Stimulated activated effector memory CD8-positive, alpha-beta T cell treated with anti-CD3 and anti-CD28 coated beads, Interleukin-12 subunit alpha, Interleukin-12 subunit beta, amount 100 ng/mL, for 72 hours (primary cell): Measurements from ENCODE around the gene KDM4B.

ENCODE experiments used
- ATAC-seq: fragments of 150-1000 bp; cut with Tn5 transposase; 2 replicates; pipeline ENCODE4 v1.10.0; 2021
- DNase-seq, 2 donors: peaks; one replicate each; pipeline ENCODE4 v3.0.0; 2021 to 2022; ENCODE audit warnings: low spot score in 2 of 2
- H3K27ac Mint-ChIP-seq: one replicate; pipeline ENCODE4 v1.8.0; 2022; ENCODE audit warnings: mild to moderate bottlenecking, mixed read lengths
- H3K36me3 Mint-ChIP-seq: one replicate; pipeline ENCODE4 v1.8.0; 2022; ENCODE audit warnings: mild to moderate bottlenecking, mixed read lengths
- H3K4me1 Mint-ChIP-seq: one replicate; pipeline ENCODE4 v1.8.0; 2022; ENCODE audit warnings: mixed read lengths
- H3K4me3 Mint-ChIP-seq: one replicate; pipeline ENCODE4 v1.8.0; 2022; ENCODE audit warnings: mild to moderate bottlenecking, mixed read lengths
- H3K9me3 Mint-ChIP-seq: one replicate; pipeline ENCODE4 v1.8.0; 2022; ENCODE audit warnings: mixed read lengths

The KDM4B gene

DNA sequence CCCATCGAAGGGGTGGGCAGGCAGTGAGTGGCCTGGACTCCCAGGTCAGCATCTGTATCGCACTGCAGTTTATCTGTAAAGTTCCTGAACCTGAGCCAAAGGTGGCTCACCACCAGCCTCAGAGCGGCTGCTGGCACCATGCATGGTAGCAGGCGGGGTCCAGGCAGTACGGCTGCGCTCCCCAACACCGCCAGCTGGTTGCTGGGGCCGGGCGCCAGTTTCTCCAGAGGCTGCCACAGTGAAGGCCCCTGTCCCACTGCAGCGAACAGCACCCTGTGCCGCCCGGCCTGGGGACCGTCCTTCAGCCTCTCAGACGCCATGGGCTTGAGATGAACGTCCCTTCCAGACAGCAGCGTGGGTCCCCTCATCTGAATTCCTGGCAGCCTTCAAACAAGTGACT is 109.8 kb downstream of the KDM4B start:
- ATAC-seq (no peak), DNase-seq (no peak)
- Mint-ChIP-seq H3K36me3 (peaks cover 38% of the 10 kb centered on the region), H3K9me3 (no peaks in the 10 kb centered on the region), H3K4me3 (no peak overlapping the region), H3K27ac (no peak overlapping the region), H3K4me1 (peaks cover 25% of the 10 kb centered on the region)

DNA sequence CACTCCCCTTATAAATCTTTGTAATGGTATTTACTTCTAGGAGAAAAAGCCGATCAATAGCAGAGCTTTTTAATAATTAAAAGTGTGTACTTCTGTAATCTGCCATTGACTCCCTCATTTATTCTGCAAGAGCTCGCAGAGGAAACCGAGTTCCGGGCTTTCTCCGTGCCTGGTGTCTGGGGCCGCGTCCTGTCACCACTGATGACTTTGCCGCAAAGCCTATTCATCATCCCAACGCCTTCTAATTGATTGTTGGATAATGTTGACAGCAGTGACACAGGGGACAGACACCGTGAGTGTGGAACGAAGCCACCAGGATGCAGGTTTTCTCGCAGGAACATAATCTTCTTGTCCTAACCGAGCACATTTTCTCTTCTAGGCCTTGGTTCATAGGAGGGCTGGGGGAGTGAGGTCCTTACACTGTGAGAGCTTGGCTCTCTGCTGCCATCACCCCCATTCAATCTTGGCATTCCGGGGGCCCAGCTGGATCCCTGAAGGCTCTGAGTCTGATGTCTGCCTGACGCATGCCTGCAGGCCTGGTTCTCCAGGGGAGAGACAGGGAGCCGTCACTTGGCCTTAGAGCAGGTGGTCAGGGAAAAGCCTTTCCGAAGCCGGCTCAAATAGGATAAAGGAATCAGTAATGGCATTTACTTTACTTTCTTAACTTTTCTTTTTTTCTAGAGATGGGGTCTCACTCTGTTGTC is 110.3 kb downstream of the KDM4B start:
- DNase-seq (no peak), ATAC-seq (no peak)
- H3K27ac Mint-ChIP-seq, result no peak overlapping the region
- H3K9me3 Mint-ChIP-seq, result no peaks in the 10 kb centered on the region
- peaks cover 20% of the 10 kb centered on the region for H3K4me1 Mint-ChIP-seq
- no peak overlapping the region for H3K4me3 Mint-ChIP-seq
- H3K36me3 Mint-ChIP-seq, result peaks cover 33% of the 10 kb centered on the region

DNA sequence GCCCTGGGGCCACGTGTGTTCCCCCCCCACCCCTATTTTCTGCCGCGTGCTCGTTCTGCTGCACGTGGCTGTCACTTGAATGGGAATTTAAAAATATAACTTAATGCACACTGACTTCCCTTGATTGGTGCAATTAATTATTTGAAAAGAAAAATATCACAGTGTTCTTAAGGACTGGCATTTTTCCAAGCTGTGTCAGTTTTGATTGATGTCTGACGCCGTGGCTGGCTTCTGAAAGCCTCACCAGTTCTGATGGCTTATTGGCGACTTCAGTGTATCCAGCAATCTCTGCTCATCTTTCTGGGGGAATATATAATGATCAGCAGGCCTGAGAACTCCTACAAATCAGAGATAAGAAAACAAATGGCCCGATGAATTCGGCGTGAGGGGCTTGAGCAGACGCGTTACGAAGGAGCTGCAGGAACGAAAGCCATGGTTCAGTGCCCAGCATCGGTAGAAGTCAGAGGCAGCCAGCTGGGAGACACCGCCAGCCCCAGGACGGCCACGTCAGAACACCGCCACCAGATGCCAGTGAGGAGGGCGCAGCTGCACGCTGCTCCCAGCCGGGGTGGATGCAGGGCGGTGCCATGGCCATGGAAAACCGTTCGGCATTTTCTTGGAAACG is 111.2 kb downstream of the KDM4B start:
- H3K4me3 Mint-ChIP-seq, result no peak overlapping the region
- no peak for DNase-seq

DNA sequence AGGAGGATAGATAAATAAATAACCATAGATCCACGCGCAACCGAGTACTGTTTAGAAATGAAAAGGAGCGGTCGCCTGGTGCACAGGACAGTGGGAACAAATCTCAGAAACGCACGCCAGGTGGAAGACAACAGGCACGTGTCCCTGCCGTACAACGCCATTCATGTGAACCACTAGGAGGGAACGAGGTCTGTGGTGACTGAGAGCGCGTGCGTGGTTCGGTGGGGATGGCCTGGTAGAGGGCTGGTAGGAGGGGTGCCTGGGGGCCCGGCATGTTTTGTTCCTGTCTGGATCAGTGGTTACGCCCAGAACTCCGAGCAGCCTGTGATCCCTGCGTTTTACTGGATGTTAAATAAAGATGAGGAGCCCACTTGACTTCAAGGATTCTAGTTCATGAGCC is 111.9 kb downstream of the KDM4B start:
- Mint-ChIP-seq H3K27ac (peak overlapping the region; percentile 38), H3K36me3 (peaks cover 41% of the 10 kb centered on the region), H3K4me1 (peaks cover 5% of the 10 kb centered on the region), H3K4me3 (no peak overlapping the region), H3K9me3 (no peaks in the 10 kb centered on the region)
- no peak for DNase-seq
- no peak for ATAC-seq

More for the DNA sequence above, 111.2 kb downstream of the KDM4B start:
- H3K9me3 Mint-ChIP-seq, result no peaks in the 10 kb centered on the region
- peak overlapping the region; percentile 38 for H3K27ac Mint-ChIP-seq
- peaks cover 38% of the 10 kb centered on the region for H3K36me3 Mint-ChIP-seq
- peaks cover 10% of the 10 kb centered on the region for H3K4me1 Mint-ChIP-seq
- no peak for ATAC-seq

DNA sequence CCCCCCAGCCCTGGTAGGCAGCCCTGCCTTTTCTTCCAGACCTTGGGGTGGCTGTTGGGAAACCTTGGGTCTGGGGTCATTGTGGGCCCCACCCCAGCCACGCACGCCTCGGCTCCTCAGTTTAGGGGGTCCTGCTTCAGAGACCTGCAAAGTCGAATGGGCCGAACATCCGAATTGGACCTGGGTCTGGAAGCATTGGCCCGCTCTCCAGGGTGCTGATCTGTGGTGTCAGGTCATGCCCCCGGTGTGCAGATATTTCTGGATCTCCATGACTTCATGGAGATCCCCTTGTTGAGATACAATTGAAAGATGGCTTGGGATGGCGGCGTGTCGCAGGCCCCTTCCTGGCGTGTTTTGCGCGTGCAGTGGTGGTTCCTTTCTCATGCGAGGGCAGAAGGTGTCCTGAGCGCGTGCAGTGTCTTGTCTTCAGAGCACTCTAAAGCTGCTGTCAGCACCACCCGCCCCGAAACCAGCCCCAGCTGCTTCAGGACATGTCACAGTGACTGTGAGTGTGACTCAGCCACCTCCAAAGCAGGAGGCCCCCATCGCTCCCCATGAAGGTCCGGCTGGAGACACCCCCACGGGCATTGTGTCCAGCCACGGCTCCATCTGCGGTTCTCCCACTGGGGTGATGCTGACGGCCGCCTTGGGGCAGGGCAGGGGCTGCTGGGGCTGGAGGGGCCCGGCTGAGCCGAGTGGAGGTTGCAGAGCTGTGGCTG is 112.7 kb downstream of the KDM4B start:
- ATAC-seq, result no peak
- Mint-ChIP-seq H3K4me3 (no peak overlapping the region), H3K9me3 (no peaks in the 10 kb centered on the region), H3K36me3 (peaks cover 41% of the 10 kb centered on the region), H3K4me1 (peaks cover 2% of the 10 kb centered on the region), H3K27ac (no peak overlapping the region)
- no peak for DNase-seq

DNA sequence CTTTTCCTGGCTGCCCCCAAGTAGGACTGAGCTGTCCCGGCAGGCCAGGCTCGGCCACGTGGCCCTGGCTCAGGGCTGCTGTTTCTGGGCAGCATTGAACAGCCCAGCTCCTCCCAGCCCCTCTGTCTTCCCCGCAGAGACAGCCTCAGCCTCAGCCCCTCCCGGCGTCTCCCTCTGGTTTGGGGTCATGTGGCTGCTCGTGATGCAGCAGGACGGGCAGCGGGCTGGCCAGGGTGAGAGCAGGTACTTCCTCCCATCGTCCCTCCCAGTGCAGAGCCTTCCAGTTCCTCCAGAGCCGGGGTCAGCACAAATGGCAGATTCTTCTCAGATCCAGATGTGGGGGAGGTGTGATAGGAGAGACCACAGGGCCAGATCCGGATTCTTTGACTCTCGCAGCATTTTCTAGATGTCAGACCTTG is 114.6 kb downstream of the KDM4B start:
- H3K27ac Mint-ChIP-seq, result no peak overlapping the region
- ATAC-seq (no peak), DNase-seq (no peak)
- H3K4me3 Mint-ChIP-seq, result no peak overlapping the region
- H3K4me1 Mint-ChIP-seq, result no peaks in the 10 kb centered on the region
- H3K36me3 Mint-ChIP-seq, result peaks cover 50% of the 10 kb centered on the region
- no peaks in the 10 kb centered on the region for H3K9me3 Mint-ChIP-seq

DNA sequence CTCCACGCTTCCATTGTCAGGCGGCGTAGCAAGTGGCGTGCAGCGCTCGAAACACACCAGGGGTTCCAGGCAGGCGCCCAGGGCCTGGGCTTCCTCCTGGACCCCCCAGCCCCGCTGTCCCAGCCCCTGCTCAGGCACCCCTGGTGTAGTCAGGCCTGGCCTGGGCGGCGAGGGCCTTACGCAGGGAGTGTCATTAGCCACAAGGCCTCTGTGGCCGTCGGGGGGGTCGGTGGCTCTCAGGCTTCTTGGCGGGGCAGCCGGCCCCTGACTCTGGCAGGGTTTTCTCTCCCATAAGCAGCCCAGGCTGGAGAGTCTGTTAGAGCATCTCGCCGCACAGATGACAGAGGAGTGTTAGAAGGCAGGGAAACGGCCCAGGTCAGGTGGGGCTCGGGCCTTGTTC is 116.7 kb downstream of the KDM4B start:
- peaks cover 33% of the 10 kb centered on the region for H3K36me3 Mint-ChIP-seq
- no peak for DNase-seq
- no peaks in the 10 kb centered on the region for H3K4me1 Mint-ChIP-seq
- no peak for ATAC-seq
- H3K9me3 Mint-ChIP-seq, result no peaks in the 10 kb centered on the region
- no peak overlapping the region for H3K27ac Mint-ChIP-seq
- H3K4me3 Mint-ChIP-seq, result no peak overlapping the region

DNA sequence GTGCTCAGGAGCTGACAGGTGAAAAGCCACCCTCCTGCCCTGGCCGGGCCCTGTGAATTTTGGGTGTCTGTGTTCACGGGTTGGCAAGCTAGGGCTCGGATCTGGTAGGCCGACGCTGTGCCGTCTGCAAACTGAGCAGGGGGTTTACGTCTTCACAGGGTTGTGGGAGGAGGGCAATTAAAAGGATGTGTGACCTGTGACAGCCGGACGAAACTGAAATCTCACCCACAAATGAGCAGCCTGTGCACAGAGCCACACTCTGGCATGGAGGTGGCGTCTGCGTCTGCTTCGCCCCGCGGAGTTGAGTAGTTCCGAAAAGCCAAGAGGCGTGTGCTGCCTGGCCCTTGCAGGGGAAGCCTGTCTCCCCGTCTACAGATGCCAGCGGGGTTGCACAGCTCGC is 117.3 kb downstream of the KDM4B start:
- Mint-ChIP-seq H3K36me3 (peaks cover 26% of the 10 kb centered on the region), H3K4me1 (no peaks in the 10 kb centered on the region), H3K27ac (no peak overlapping the region), H3K9me3 (no peaks in the 10 kb centered on the region), H3K4me3 (no peak overlapping the region)
- ATAC-seq (peak; percentile 90), DNase-seq (peak in 1 of 2 donors; percentile 74)

DNA sequence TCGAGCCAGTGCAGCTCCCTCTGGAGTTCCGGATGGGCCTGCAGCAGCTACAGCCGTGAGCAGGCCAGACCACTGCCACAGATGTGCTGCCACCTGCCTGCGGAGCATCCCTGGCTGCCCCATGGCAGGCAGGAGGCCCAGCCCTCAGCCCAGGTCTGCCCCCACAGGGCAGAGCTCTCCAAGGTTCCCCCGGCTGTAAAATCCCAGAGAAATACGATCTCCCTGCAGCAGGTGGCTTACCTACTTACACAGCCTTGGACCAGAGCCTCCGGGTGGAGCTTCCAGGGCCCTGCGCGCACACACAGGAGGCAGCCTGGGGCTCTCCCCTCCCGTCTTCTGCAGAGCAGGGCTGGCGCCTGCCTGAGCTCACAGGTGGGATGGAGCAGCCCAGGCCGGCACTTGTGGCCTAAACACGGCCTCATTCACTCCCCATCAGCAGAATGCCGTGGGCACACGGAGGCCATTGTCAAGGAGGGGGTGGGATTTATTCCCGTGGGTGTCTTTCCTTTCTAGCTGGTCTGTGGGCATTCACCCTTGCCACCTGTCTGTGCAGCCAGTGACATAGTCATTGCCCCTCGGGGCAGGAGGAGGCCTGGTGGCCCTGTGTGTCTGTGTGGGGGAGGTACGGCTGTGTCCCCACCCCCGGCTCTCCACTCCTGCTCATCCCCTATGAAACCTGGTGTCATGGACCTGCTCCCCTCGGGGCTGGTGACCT is 118.0 kb downstream of the KDM4B start:
- DNase-seq, result no peak
- no peak overlapping the region for H3K27ac Mint-ChIP-seq
- no peaks in the 10 kb centered on the region for H3K9me3 Mint-ChIP-seq
- no peaks in the 10 kb centered on the region for H3K4me1 Mint-ChIP-seq
- peak; percentile 36 for ATAC-seq
- no peak overlapping the region for H3K4me3 Mint-ChIP-seq
- H3K36me3 Mint-ChIP-seq, result peaks cover 26% of the 10 kb centered on the region

DNA sequence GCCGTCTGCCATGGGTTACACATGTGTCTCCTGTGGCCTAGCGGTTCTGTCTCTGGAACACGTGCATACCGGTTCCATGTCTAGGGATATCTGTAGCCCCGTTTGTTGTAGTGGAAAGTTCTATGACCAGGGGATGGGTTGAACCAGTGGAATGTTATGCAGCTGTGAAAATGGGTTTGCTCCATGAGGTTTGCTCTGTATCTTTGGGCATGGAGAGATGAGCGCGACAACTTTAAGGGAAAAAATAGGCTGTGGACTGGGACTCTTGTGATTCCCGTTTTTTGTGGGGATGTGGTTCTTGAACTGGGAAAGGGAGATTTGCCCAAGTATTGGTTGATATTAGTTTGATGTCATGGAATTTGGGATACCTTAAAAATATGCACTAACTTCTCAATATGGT is 120.4 kb downstream of the KDM4B start:
- H3K36me3 Mint-ChIP-seq, result peaks cover 17% of the 10 kb centered on the region
- DNase-seq, result no peak

DNA sequence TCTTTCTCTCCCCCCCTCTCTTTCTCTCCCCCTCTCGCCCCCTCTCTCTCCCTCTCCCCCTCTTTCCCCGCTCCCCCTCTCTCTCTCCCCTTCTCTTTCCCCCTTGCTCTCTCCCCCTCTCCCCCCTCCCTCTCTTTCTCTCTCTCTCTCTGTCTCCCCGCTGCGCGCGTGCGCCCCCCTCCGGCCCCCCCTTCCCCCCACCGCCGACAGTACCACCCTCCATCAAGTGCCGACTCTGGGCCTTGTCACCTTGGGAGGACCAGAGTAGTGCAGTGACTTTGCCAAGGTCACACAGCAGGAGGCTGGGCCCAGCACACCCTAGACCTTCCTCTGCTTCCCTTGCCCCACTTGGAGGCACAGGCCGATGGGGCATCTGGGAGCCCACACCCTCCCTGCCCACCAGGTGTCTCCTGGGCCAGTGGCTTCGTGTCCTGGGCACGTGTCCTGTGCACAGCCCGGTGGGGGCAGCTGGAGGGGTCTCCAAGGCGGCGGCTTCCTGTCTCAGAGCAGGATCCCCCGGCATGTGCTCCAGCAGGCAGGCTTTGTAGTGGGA is 121.6 kb downstream of the KDM4B start:
- peaks cover 9% of the 10 kb centered on the region for H3K36me3 Mint-ChIP-seq
- DNase-seq (no peak), ATAC-seq (no peak)
- no peak overlapping the region for H3K4me3 Mint-ChIP-seq
- H3K27ac Mint-ChIP-seq, result no peak overlapping the region
- no peaks in the 10 kb centered on the region for H3K9me3 Mint-ChIP-seq
- no peaks in the 10 kb centered on the region for H3K4me1 Mint-ChIP-seq

More for the DNA sequence above, 120.4 kb downstream of the KDM4B start:
- H3K4me3 Mint-ChIP-seq, result no peak overlapping the region
- no peak for ATAC-seq
- no peak overlapping the region for H3K27ac Mint-ChIP-seq
- H3K4me1 Mint-ChIP-seq, result no peaks in the 10 kb centered on the region
- H3K9me3 Mint-ChIP-seq, result no peaks in the 10 kb centered on the region

DNA sequence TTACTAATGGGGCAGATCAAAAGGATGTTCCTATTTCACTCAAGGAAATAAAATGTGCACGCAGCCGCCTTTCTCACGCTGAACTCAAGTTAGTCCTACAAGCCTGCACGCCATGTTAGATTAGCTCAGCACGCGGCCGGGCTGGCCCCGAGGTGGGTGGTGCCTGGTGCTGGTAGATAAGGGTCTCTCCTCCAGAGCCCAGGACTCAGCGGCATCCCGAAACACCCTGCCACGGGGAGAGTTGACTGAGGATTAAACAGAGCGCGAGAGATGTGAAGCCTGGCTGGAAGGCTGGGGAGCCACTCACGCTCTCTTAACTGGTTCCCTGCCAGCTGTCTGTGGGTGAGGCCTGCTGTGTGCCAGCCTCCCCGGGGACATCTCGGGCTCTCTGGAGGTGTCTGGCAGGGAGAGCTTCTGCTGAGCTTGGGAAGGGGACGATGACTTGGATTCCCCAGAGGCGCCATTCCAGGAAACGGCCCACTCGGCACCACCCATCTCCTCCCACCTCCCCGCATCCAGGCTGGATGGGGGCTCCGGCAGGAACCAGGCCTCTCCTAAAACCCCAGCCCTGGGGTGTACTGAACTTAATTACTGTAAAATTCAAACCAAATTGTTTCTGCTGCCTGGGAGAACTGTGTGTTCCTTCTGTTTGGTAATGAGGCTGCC is 122.2 kb downstream of the KDM4B start:
- no peak for ATAC-seq
- Mint-ChIP-seq H3K9me3 (no peaks in the 10 kb centered on the region), H3K4me3 (no peak overlapping the region), H3K27ac (no peak overlapping the region), H3K4me1 (no peaks in the 10 kb centered on the region), H3K36me3 (peaks cover 9% of the 10 kb centered on the region)
- no peak for DNase-seq

DNA sequence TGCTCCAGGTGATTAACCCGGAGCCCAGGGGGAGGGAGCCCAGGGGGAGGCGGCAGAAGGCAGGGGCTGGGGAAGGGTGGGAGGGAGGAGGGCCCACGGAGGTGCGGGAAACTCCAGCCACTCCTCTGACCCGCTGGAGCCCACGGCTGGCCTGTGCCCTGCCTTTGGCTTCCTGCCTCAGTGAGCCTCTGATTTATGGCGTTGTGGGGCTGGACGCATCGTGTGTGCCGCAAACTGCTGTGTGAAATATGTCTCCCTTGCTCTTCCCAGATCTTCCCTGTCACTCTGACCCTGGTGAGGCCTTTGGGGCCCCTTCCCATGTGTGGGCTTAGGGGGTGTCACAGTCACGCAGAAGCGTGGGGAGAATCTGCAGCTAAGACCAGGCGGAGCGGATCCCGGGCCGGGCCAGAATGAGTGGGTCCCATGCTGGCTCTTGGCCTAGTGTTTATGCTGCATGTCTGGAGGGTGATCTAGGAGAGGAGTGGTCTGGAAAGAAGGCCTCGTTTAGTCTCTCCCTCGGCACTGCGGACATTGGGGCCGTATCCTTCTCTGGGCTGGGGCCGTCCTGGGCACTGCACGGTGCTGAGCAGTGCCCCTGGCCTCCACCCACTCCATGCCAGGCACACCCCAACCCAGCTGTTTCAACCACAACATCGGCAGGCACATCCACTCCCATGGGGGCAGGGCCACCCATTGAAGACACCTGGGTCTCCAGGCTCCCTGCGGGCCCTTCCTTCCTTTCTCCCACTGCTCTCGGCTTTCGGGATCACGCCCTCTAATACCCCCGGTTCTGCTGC is 123.0 kb downstream of the KDM4B start:
- no peak overlapping the region for H3K4me3 Mint-ChIP-seq
- no peaks in the 10 kb centered on the region for H3K9me3 Mint-ChIP-seq
- no peaks in the 10 kb centered on the region for H3K4me1 Mint-ChIP-seq
- H3K27ac Mint-ChIP-seq, result peak overlapping the region; percentile 40
- ATAC-seq (no peak), DNase-seq (no peak)
- peaks cover 9% of the 10 kb centered on the region for H3K36me3 Mint-ChIP-seq

DNA sequence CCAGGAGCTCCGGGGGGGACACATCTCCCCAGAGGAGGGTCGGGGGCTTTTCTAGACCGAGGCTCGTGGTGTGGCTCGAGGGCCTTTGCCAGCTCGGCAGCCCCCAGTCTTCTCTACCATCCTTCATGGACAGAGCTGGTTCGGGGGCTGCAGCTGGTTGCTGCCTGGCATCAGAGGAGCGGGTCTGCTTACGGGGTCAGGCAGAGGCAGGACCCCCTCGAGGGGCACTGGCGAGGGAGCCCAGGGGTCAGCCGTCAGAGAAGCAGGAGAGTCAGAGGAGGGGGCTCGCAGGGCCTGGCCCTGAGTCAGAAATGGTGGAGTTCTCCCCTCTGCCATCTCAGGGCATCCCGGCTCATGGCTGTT is 123.5 kb downstream of the KDM4B start:
- H3K4me3 Mint-ChIP-seq, result no peak overlapping the region
- no peaks in the 10 kb centered on the region for H3K9me3 Mint-ChIP-seq
- peaks cover 4% of the 10 kb centered on the region for H3K36me3 Mint-ChIP-seq
- no peaks in the 10 kb centered on the region for H3K4me1 Mint-ChIP-seq
- H3K27ac Mint-ChIP-seq, result no peak overlapping the region
- ATAC-seq (no peak), DNase-seq (no peak)
